GM12892 (cell line): ENCODE measurements around the gene UQCRFS1. TPM values are rescaled to one million over a fixed set of nuclear protein-coding genes. Genes with fewer than 3 reads are reported as not detected.
"Not testable (repeated sequence)": the region's sequence is repeated elsewhere in the genome, so short reads cannot be mapped to it uniquely, and the experiment has no call there.

Experiments
- DNase-seq: peaks from one replicate; pipeline ENCODE4 v3.0.0; 2011; ENCODE audit not compliant: insufficient read length
- FAIRE-seq: peaks from 2 replicates; lab custom pipeline; 2011; peaks lifted over from hg19 to GRCh38; lab: Jason Lieb, UNC
- POLR2A ChIP-seq: IDR thresholded peaks from 2 replicates; pipeline ENCODE4 v1.6.1; 2011; ENCODE audit warnings: low read depth, low read length, control low read depth
- POLR2AphosphoS5 ChIP-seq: IDR thresholded peaks from 2 replicates; pipeline ENCODE4 v1.6.1; 2011; ENCODE audit warnings: low read depth, low read length, control low read depth
- TAF1 ChIP-seq: IDR thresholded peaks from 2 replicates; pipeline ENCODE4 v1.6.1; 2011; ENCODE audit warnings: low read depth, mild to moderate bottlenecking, control low read depth, low read length, borderline replicate concordance
- polyA plus RNA-seq: library from polyadenylated mRNA; unstranded; fragments of >200 nt; gene quantifications from one replicate; pipeline ENCODE4 v1.2.1, GENCODE V29; 2012; ENCODE audit warnings: missing spikeins, inconsistent platforms; ENCODE audit not compliant: missing spikeins

The UQCRFS1 gene
- 46.9 TPM for polyA plus RNA-seq

DNA sequence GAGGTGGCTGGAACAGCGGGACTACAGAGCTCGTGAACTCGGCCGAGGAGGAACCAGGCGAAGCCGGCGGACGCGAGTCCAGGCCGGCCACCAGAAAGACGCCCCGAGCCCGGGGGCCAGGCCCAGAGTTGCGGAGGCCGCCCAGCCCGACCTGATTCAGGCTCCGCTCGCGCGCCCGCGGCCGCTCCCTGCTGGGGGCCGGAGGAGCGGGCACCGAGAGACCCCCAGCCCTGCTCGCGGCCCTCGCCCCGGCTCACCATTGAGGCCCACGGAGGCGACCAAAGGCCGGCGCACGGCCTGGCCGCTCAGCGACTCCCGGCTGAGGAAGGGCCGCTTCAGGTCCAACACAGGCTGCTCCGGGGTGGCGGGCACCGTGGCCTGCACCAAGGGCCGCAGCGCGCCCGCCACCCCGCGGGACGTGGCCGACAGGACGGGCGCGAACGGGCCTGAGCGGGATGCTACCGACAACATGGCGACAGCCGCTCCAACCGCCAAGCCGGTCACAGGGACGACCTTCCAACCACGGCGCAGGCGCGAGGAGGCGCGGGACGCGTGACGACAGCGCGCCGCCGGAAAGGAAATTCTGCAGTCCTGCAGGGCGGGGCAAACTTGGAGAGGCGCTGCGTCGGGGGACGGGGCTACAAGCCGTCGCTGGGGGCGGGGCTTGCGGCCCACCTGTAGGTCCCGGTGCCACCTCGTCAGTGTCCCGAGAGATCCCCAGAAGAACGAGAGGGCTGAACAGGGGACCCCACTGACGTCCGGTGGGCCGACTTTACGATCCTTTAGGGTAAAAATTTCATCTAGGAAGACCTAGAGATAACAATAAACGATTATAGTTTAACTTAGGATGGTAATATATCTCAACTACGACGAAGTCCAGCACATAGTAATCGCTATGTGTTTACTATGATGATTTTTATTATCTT lies at the start of gene UQCRFS1:
Gene UQCRFS1 (minus strand): TSS at position 504 of the 926 bp plus-strand sequence. CDS start 33 bp downstream, at position 471.
- FAIRE-seq (peak; percentile 96), DNase-seq (peak; percentile 85)
- TF ChIP-seq TAF1 (peak; percentile 56; the same call in 1 of the 2 replicates), POLR2A (peak; percentile 81), POLR2AphosphoS5 (peak; percentile 78; the same call in 1 of the 2 replicates)

DNA sequence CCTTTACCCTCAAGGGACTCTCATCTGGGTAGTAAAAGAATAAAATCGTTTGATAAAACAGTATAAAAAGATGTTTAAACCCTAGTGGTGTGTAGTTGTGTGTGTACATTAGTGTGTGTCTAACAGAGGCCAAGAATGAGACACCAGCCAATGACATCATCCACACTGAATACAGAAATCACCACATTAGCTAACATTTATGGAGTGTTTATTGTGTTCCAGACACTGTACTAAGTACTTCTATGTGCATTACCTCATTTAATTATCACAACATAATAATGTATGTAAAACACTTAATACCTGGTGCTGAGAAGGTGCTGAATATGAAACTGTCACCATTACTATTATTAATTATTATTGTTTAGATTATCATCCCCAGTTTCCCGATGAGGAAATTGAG lies 49.1 kb upstream of the UQCRFS1 start:
- DNase-seq (no peak), FAIRE-seq (no peak)
- no peak for TF ChIP-seq TAF1
- no peak for TF ChIP-seq POLR2A
- TF ChIP-seq POLR2AphosphoS5: no peak

DNA sequence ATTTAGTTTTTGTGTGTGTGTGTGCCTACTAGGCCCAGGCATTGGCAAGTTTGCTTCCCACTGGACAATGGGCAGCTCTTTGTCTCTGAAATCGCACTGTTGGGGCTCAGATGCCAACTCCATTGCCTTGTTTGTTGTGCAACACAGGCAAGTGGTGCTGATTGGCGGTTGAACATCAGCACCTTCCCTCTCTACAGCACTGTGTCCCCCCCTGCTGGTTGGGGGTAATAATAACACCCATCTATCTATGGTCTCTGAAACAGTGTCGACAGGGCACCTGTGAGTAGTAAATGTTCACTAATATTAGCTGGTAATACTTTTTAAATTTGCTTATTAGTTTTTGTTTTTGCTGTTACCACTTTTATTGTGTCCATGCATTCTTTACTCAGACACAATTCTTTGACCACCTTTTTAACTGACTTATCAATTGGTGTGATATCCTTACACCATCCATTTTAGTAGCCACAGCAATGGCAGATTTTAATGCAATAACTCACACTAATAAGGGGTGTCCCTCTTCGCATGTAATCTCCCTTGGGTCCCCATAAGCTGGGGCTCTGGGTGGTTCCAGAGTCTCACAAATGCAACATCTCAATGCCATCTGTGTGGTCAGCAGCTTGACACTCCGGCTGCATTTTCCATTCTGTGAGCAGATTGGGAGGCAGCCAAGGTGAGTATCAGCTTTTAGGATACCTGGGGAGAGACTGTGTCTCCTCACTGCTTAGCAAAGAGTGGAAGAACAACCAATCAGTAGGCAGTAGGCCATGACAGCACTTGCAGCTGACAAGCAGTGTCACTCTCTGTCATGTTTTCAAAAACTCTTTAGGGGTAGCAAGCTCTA lies 47.7 kb upstream of the UQCRFS1 start:
- FAIRE-seq (no peak), DNase-seq (no peak)
- TF ChIP-seq POLR2AphosphoS5 (no peak), TAF1 (no peak), POLR2A (no peak)

DNA sequence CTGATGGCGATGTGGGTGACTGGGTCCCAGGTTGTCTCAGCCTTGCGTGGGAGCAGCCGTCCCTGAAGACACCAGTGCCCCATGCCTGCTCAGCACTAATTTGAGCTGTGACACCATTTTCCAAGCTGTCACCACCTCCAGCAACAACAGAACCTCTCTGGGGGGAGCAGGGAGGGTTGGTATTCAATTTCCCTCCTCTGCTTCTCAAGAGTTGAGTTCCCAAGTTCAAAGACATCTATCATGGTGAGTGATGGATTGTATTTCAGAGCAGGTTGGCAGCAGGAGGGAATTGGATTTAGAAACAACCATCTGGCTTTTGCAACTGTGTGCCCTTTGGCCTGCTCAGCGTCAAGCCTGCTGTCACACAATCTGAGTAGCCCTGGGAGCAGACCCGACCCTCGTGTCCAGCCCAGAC lies 46.9 kb upstream of the UQCRFS1 start:
- TF ChIP-seq POLR2AphosphoS5 (no peak), TAF1 (no peak), POLR2A (no peak)
- DNase-seq: no peak
- no peak for FAIRE-seq

DNA sequence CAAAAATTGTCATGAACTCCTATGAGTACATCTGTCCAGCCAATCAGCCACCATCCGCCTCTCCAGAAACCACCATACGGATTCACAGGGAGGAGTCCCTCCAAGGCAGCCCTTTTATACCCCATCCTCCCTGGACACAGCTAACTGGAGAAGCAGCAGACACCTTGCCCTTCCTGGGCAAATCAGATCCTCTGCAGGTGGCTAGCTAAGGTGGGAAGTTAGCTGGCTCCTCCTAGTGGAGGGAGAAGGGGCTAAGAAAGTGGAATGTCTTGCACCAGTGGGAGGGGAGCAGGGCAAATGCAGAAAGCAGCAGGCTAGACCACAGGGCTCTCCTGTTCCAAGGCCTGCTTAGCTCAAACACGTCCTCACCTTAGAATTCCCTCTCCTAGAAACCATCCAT lies 46.2 kb upstream of the UQCRFS1 start:
- DNase-seq (no peak), FAIRE-seq (no peak)
- TF ChIP-seq TAF1 (no peak), POLR2AphosphoS5 (no peak), POLR2A (no peak)

DNA sequence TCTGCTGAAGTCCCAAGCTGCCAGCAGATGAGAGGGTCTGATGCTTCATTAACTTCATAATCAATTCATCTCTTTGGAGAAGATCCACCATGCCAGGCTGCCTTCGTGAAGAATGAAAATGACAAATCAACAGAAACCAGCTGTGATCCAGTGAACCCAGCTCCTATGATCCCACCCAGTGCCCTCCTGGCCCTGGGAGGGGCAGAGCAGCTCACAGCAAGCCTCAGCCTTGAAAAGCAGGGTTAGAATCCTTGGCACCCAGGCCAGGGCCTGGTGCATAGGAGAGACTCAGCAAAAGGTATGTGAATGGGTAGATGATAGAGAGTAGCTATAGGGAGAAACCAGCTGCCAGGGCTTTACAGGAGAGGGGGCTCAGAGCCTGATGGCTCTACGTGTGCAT lies 43.6 kb upstream of the UQCRFS1 start:
- no peak for FAIRE-seq
- TF ChIP-seq TAF1: no peak
- TF ChIP-seq POLR2AphosphoS5: no peak
- no peak for TF ChIP-seq POLR2A
- no peak for DNase-seq

DNA sequence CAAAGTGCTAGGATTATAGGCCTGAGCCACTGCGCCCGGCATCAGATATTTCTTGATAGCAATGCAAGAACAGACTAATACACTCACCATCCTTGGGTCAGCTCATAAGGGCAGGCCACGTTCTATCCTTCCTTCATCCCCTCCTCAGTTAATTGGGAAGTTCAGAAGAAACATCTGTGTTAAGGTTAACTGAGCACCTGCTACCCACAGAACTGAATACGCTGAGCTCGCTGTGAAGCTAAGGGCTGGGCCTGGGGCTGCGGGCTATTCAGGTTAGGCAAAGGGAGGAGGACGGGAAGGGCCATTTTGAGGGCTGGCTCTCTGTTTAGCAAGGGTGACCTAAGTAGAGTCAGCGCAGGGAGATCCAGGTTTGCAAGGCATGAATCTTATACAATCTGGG lies 43.0 kb upstream of the UQCRFS1 start:
- DNase-seq (no peak), FAIRE-seq (no peak)
- TF ChIP-seq POLR2A (no peak), TAF1 (no peak), POLR2AphosphoS5 (no peak)

DNA sequence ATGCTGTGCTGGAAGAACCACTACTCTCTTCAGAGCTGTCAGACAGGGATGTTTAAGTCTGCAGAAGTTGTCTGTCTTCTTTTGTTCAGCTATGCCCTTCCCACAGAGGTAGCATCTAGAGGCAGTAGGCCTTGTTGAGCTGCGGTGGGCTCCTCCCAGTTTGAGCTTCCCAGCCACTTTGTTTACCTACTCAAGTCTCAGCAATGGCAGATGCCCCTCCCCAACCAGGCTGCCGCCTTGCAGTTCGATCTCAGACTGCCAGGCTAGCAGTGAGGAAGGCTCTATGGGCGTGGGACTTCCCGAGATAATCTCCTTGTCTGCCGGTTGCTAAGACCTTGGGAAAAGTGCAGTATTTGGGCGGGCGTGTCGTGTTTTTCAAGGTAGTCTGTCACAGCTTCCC lies 42.1 kb upstream of the UQCRFS1 start:
- TF ChIP-seq POLR2A: no peak
- no peak for TF ChIP-seq POLR2AphosphoS5
- TF ChIP-seq TAF1: no peak
- FAIRE-seq: no peak
- DNase-seq: no peak

DNA sequence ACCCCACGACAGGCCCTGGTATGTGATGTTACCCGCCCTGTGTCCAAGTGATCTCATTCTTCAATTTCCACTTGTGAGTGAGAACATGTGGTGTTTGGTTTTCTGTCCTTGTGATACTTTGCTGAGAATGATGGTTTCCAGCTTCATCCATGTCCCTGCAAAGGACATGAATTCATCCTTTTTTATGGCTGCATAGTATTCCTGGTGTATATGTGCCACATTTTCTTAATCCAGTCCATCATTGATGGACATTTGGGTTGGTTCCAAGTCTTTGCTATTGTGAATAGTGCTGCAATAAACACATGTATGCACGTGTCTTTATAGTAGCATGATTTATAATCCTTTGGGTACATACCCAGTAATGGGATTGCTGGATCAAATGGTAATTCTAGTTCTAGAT lies 36.8 kb upstream of the UQCRFS1 start:
- not testable (repeated sequence) for FAIRE-seq, DNase-seq

DNA sequence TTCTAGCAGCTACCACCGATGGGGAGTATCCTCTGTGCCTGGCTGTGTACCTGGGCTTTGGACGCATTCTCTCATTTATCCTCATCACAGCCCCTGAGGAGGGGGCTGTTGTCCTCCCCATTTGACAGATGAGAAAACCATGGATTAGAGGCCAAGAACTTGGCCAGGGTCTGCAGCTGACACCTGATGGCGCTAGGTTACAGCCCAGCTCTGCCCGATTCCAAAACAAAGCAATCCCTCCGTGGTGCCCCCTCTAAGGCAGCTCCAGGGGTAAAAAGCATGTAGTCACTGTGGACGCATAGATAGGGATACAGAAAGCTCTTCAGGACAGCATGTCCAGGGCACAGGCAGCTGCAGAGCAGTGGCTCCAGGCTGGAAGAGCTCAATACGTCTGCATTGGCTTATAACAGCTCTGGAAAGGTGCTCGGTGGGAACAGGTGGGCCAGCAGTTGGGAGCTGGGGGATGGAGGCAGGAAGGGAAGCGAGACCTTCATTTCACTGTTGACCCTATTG lies 35.4 kb upstream of the UQCRFS1 start:
- FAIRE-seq (no peak), DNase-seq (no peak)
- TF ChIP-seq POLR2AphosphoS5 (no peak), POLR2A (no peak), TAF1 (no peak)

DNA sequence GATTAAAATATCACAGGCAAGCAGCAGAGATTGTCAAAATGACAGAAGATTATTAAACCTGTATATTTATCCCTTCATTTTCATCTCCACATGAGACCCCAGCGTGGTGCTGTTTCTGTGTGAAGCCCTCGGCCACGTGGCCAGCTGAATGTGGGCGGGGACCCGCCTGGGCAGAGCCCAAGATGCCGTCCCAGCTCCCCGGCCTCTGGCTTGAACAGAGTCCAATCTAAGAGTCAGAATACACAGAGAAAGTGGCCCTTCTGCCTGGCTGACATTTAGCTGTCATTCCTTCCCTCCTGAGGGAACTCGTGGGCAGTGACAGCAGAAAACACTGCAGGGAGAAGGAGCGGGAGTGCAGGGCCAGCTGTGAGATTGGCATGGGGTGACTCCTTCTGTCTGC lies 34.9 kb upstream of the UQCRFS1 start:
- FAIRE-seq (no peak), DNase-seq (no peak)
- TF ChIP-seq TAF1 (no peak), POLR2AphosphoS5 (no peak), POLR2A (no peak)
